22Rv1 (cell line): ENCODE data around the gene RPL10A.

ENCODE experiments used
- CTCF ChIP-seq: fragments of 450-650 bp; IDR thresholded peaks from 2 replicates; pipeline ENCODE4 v1.5.1; 2017; ENCODE audit warnings: mild to moderate bottlenecking
- ZFX ChIP-seq: fragments of 450-650 bp; IDR thresholded peaks from 2 replicates; pipeline ENCODE4 v1.6.1; 2017; ENCODE audit warnings: antibody characterized with exemption, borderline replicate concordance

DNA sequence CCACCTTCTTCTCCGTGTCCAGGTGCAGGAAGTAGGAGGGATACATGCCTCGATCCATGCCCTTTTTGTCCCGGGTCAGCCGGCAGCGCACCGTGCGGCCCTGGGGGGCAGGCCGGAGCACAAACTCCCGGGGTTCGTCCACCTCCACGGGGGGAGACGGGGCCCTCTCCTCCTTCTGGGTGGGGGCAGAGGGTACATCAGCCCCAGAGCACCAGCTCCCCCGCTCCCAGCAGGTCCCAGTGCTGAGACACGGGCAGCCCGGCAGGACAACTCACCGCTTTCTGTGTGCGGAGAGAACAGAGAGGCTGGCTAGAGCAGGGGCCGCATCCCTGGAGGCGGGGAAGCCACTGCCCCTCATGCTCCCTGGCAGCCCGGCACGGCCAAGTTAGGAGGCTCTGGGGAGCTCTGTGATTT lies 37.8 kb downstream of the RPL10A start:
- no peak for TF ChIP-seq CTCF
- TF ChIP-seq ZFX: no peak
